HepG2 (cell line): ENCODE results near the gene NUP107. TPM values are rescaled to one million over a fixed set of nuclear protein-coding genes. Genes with fewer than 3 reads are reported as not detected.

Experiments used
- HNRNPUL1 ChIP-seq: fragments of 200-400 bp; formaldehyde crosslinking; IDR thresholded peaks from 2 replicates; pipeline ENCODE4 v1.6.1; 2017; ENCODE audit warnings: low read depth, mild to moderate bottlenecking, low read length, moderate library complexity
- ISX ChIP-seq: sonication (generic); formaldehyde crosslinking; conservative IDR thresholded peaks from 2 replicates; pipeline ENCODE4 v1.5.0; 2020; ENCODE audit warnings: missing genetic modification reagents
- PHF20 ChIP-seq: sonication (generic); formaldehyde crosslinking; IDR thresholded peaks from 2 replicates; pipeline ENCODE4 v1.5.0; 2020; ENCODE audit warnings: mild to moderate bottlenecking, missing genetic modification reagents
- SOX13 ChIP-seq, 3 experiments: fragments of 450-650 bp in 1 of 3; sonication (generic) in 1 of 3; formaldehyde crosslinking in 1 of 3; IDR thresholded peaks in 2 of 3; conservative IDR thresholded peaks in 1 of 3; 2 replicates each; pipeline versions ENCODE4 v1.5.0 to v1.6.1; 2016 to 2020; ENCODE audit warnings: antibody characterized with exemption in 1 of 3, mild to moderate bottlenecking in 1 of 3, missing compliant biosample characterization in 1 of 3, missing genetic modification reagents in 1 of 3, moderate library complexity in 1 of 3
- TAF1 ChIP-seq: sonication (generic); formaldehyde crosslinking; IDR thresholded peaks from 2 replicates; pipeline ENCODE4 v1.4.0; 2020; ENCODE audit warnings: missing genetic modification reagents
- ZC3H13 ChIP-seq: sonication (generic); formaldehyde crosslinking; IDR thresholded peaks from 2 replicates; pipeline ENCODE4 v1.8.1; 2023; ENCODE audit warnings: mild to moderate bottlenecking, missing genetic modification reagents, moderate library complexity
- ZFP41 ChIP-seq: sonication (generic); formaldehyde crosslinking; IDR thresholded peaks from 2 replicates; pipeline ENCODE4 v1.4.0; 2020; ENCODE audit warnings: mild to moderate bottlenecking, missing genetic modification reagents, borderline replicate concordance
- ZNF326 ChIP-seq: sonication (generic); formaldehyde crosslinking; IDR thresholded peaks from 2 replicates; pipeline ENCODE4 v1.4.0; 2020; ENCODE audit warnings: missing genetic modification reagents, borderline replicate concordance
- ZNF792 ChIP-seq: IDR thresholded peaks from 2 replicates; pipeline ENCODE4 v1.6.1; 2016
- polyA plus RNA-seq, 8 experiments: library from polyadenylated mRNA; depleted of rRNA in 3 of 8; stranded (reverse) in 7 of 8; unstranded in 1 of 8; fragments of >200 nt; fragmentation: Illumina TruSeq in 4 of 8; extraction: Trizol in 4 of 8; gene quantifications; 2 replicates each; pipeline versions ENCODE4 v1.2.1 to v1.2.3, GENCODE V29; 2011 to 2016; ENCODE audit warnings: low read depth in 4 of 8, missing spikeins in 1 of 8, mixed read lengths in 1 of 8; ENCODE audit not compliant: insufficient read depth in 1 of 8
- total RNA-seq, 5 experiments: library from RNA; depleted of rRNA; stranded (reverse); fragments of >200 nt; fragmentation: Illumina TruSeq; extraction: Trizol; gene quantifications; 2 replicates each; pipeline ENCODE4 v1.2.3, GENCODE V29; 2016; ENCODE audit warnings: low read depth in 1 of 5
- TF ChIP-seq, protein P1 (sequence below): sonication (generic); formaldehyde crosslinking; IDR thresholded peaks from 2 replicates; pipeline ENCODE4 v1.5.0; 2020; ENCODE audit warnings: missing genetic modification reagents, mild to moderate bottlenecking, borderline replicate concordance
- TF ChIP-seq, protein P2 (sequence below): IDR thresholded peaks from 2 replicates; pipeline ENCODE4 v1.6.1; 2012; ENCODE audit warnings: low read length, improper control_type of control experiment
- TF ChIP-seq, protein P3 (sequence below): fragments of 450-650 bp; IDR thresholded peaks from 2 replicates; pipeline ENCODE4 v1.6.1; 2016
- TF ChIP-seq, protein P4 (sequence below): sonication (generic); formaldehyde crosslinking; IDR thresholded peaks from 2 replicates; pipeline ENCODE4 v1.4.0; 2020; ENCODE audit warnings: missing genetic modification reagents

The NUP107 gene
- total and polyA plus RNA-seq, 2 of the 13 experiments (the other 11 are each of a cell fraction or from before 2014, with no cell fraction given) = 54.7 to 100 TPM

DNA sequence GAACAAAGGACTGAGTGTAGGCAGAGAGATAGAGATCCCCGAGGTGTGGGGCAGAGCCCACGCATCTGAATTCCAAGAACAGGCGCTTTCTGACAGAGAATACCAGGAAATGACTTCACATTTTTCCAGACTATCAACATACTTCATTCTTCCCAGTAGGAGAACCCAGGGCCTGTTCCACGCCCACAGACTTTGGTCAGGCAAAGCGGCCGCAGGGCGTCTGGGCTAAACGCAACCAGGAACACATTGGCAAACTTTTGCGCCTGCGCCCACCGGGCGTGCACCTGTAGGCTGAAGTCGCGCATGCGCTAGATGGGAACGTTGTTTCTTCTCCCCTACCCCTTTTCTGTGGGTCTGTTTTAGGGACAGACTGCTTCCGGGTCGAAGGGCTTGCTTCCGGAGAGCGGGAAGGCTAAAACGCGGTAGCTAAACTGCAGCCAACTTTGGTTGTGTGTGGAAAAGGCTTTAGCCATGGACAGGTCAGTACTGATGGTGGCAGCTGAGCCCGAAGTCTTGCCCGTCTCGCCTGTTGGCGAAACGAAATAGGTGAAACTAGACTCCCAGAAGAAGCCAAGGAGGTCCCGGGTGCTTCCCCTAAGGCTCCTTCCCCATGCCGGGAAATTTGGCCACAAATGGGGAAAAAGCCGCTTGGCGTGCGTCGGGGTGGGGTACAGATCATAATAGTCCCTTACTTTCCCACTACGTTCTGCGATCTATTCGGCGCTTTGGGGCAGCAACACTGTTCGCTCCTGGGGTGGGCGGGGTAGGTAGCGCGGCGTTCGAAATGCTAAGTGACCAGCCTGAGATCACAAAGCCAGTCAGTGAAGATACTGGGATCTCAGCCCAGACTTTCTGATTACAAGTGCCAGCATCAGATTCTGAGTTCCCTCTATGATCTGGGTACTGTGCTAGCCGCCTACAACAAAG, at the start of gene NUP107 (continued):
- TF ChIP-seq TAF1 (CRISPR knock-in tag) = peak; percentile 77; the same call in 1 of the 2 replicates
- no peak for TF ChIP-seq HNRNPUL1
- TF ChIP-seq, protein P1, sequence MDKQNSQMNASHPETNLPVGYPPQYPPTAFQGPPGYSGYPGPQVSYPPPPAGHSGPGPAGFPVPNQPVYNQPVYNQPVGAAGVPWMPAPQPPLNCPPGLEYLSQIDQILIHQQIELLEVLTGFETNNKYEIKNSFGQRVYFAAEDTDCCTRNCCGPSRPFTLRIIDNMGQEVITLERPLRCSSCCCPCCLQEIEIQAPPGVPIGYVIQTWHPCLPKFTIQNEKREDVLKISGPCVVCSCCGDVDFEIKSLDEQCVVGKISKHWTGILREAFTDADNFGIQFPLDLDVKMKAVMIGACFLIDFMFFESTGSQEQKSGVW (CRISPR knock-in tag) = no peak
- TF ChIP-seq, protein P2, sequence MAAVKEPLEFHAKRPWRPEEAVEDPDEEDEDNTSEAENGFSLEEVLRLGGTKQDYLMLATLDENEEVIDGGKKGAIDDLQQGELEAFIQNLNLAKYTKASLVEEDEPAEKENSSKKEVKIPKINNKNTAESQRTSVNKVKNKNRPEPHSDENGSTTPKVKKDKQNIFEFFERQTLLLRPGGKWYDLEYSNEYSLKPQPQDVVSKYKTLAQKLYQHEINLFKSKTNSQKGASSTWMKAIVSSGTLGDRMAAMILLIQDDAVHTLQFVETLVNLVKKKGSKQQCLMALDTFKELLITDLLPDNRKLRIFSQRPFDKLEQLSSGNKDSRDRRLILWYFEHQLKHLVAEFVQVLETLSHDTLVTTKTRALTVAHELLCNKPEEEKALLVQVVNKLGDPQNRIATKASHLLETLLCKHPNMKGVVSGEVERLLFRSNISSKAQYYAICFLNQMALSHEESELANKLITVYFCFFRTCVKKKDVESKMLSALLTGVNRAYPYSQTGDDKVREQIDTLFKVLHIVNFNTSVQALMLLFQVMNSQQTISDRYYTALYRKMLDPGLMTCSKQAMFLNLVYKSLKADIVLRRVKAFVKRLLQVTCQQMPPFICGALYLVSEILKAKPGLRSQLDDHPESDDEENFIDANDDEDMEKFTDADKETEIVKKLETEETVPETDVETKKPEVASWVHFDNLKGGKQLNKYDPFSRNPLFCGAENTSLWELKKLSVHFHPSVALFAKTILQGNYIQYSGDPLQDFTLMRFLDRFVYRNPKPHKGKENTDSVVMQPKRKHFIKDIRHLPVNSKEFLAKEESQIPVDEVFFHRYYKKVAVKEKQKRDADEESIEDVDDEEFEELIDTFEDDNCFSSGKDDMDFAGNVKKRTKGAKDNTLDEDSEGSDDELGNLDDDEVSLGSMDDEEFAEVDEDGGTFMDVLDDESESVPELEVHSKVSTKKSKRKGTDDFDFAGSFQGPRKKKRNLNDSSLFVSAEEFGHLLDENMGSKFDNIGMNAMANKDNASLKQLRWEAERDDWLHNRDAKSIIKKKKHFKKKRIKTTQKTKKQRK = no peak
- peak; percentile 100 for TF ChIP-seq PHF20 (CRISPR knock-in tag)
- no peak for TF ChIP-seq ZFP41 (CRISPR knock-in tag)
- no peak for TF ChIP-seq ZNF326 (CRISPR knock-in tag)
- TF ChIP-seq ISX = 0 out of 2 replicates have a peak, but pooled peaks have one; percentile 44
- TF ChIP-seq, protein P3, sequence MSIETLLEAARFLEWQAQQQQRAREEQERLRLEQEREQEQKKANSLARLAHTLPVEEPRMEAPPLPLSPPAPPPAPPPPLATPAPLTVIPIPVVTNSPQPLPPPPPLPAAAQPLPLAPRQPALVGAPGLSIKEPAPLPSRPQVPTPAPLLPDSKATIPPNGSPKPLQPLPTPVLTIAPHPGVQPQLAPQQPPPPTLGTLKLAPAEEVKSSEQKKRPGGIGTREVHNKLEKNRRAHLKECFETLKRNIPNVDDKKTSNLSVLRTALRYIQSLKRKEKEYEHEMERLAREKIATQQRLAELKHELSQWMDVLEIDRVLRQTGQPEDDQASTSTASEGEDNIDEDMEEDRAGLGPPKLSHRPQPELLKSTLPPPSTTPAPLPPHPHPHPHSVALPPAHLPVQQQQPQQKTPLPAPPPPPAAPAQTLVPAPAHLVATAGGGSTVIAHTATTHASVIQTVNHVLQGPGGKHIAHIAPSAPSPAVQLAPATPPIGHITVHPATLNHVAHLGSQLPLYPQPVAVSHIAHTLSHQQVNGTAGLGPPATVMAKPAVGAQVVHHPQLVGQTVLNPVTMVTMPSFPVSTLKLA = peak; percentile 64
- no peak for TF ChIP-seq SOX13 (IDR thresholded peaks at IDR 0.05)
- TF ChIP-seq SOX13 (CRISPR knock-in tag; conservative IDR thresholded peaks at IDR 0.05 in 1 of 2, IDR thresholded peaks at IDR 0.05 in 1 of 2) = peak in 1 of 2 experiments; percentile 45; a peak in 2 of 4 replicates
- TF ChIP-seq, protein P4, sequence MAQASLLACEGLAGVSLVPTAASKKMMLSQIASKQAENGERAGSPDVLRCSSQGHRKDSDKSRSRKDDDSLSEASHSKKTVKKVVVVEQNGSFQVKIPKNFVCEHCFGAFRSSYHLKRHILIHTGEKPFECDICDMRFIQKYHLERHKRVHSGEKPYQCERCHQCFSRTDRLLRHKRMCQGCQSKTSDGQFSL (CRISPR knock-in tag) = 0 out of 2 replicates have a peak, but pooled peaks have one; percentile 59
- peak; percentile 87 for TF ChIP-seq ZNF792 (CRISPR knock-in tag)
- no peak for TF ChIP-seq ZC3H13
